HUES48 (cell line): ENCODE data around the gene GRIK4.

ENCODE experiments used
- H3K27ac ChIP-seq: one replicate; pipeline ENCODE4 v1.7.0; 2013; ENCODE audit warnings: low read depth, low read length, inconsistent platforms
- H3K27me3 ChIP-seq: 2 replicates; pipeline ENCODE4 v1.6.1; 2013; ENCODE audit warnings: mild to moderate bottlenecking, low read length; ENCODE audit not compliant: control insufficient read depth, insufficient read depth
- H3K36me3 ChIP-seq: 2 replicates; pipeline ENCODE4 v1.6.1; 2013; ENCODE audit warnings: low read length; ENCODE audit not compliant: control insufficient read depth, insufficient read depth
- H3K4me1 ChIP-seq: 2 replicates; pipeline ENCODE4 v1.6.1; 2013; ENCODE audit warnings: mild to moderate bottlenecking, low read length; ENCODE audit not compliant: control insufficient read depth, insufficient read depth
- H3K4me3 ChIP-seq: 2 replicates; pipeline ENCODE4 v1.5.1; 2013; ENCODE audit warnings: mild to moderate bottlenecking, low read depth, low read length
- H3K9ac ChIP-seq: 2 replicates; pipeline ENCODE4 v1.6.1; 2013; ENCODE audit warnings: mild to moderate bottlenecking, low read depth, low read length, moderate library complexity
- H3K9me3 ChIP-seq: 2 replicates; pipeline ENCODE4 v1.6.1; 2013; ENCODE audit warnings: low read length; ENCODE audit not compliant: control insufficient read depth, insufficient read depth

Gene GRIK4

DNA sequence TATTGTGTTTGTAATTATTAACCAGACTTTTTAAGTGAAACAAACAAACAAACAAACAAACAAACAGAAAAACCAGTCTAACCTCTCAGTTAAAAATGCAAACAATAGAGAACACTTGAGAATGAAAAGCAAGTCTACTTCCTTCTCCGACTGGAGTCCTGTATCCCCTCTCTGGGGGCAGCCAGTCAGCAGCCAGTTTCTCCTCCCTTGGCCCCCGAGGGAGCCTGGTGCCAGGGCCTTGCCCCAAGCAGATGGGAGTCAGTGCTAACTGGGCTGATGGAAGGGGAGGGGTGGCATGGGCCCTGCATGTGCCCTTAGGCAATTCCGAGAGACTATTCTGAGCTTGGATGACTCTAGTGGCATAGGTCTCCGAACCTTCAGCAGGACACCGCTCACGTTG, 137.2 kb downstream of the GRIK4 start:
- Histone ChIP-seq H3K4me1 (peaks cover 19% of the 10 kb centered on the region), H3K9me3 (no peaks in the 10 kb centered on the region), H3K27me3 (peaks cover 87% of the 10 kb centered on the region), H3K9ac (no peak overlapping the region), H3K36me3 (no peaks in the 10 kb centered on the region), H3K27ac (no peak overlapping the region), H3K4me3 (no peak overlapping the region)

GRCh38 chr11:120649316-120649715, 137.8 kb downstream of the GRIK4 start:
- H3K4me3 ChIP-seq: no peak overlapping the region
- peaks cover 17% of the 10 kb centered on the region for H3K4me1 ChIP-seq
- H3K27me3 ChIP-seq: peaks cover 82% of the 10 kb centered on the region
- no peak overlapping the region for H3K9ac ChIP-seq
- no peaks in the 10 kb centered on the region for H3K36me3 ChIP-seq
- H3K27ac ChIP-seq: no peak overlapping the region
- H3K9me3 ChIP-seq: no peaks in the 10 kb centered on the region

DNA sequence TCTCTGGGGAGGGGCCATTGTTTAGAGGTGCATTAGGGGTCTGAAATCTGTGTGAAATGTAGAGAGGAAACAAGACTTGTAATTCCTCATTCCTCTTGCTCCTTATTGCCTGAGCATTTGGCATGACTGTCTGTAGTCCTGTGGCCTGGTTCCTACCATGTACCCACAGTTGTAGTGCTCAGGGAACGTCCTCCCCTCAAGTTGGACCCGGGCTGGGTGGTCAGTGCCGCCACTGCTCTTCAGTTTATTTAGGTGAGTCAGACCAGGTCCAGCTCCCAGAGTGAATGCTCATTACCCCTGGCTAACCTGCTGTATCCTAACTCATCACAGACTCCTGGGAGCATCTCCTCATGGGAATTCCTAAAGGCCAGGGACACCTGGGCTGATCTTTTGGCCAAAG, 139.8 kb downstream of the GRIK4 start:
- H3K4me1 ChIP-seq: no peaks in the 10 kb centered on the region
- H3K27me3 ChIP-seq: peaks cover 62% of the 10 kb centered on the region

DNA sequence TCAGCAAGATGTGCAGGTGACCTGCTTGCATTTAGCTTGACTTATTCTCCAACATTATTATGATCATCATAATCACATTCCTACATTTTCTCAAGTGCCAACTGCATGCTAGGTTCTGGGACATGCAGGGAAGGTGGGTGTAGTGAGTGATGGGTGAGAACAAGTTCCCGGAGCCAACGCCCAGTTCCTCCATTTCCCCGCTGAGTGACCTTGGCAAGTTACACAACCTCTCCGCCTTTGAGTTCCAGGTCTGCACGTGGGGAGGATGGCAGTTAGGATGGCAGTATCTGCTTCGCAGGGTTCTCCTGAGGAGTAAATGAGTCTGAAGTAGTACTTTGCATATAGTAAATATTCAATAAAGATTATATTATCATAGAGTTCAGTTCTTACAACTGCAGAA, 140.3 kb downstream of the GRIK4 start:
- Histone ChIP-seq H3K4me1 (no peaks in the 10 kb centered on the region), H3K27ac (no peak overlapping the region), H3K36me3 (no peaks in the 10 kb centered on the region), H3K9ac (no peak overlapping the region), H3K27me3 (peaks cover 58% of the 10 kb centered on the region), H3K9me3 (no peaks in the 10 kb centered on the region), H3K4me3 (no peak overlapping the region)

More for the DNA sequence above, 139.8 kb downstream of the GRIK4 start:
- no peaks in the 10 kb centered on the region for H3K36me3 ChIP-seq
- no peaks in the 10 kb centered on the region for H3K9me3 ChIP-seq
- H3K4me3 ChIP-seq: no peak overlapping the region
- no peak overlapping the region for H3K27ac ChIP-seq
- H3K9ac ChIP-seq: no peak overlapping the region

DNA sequence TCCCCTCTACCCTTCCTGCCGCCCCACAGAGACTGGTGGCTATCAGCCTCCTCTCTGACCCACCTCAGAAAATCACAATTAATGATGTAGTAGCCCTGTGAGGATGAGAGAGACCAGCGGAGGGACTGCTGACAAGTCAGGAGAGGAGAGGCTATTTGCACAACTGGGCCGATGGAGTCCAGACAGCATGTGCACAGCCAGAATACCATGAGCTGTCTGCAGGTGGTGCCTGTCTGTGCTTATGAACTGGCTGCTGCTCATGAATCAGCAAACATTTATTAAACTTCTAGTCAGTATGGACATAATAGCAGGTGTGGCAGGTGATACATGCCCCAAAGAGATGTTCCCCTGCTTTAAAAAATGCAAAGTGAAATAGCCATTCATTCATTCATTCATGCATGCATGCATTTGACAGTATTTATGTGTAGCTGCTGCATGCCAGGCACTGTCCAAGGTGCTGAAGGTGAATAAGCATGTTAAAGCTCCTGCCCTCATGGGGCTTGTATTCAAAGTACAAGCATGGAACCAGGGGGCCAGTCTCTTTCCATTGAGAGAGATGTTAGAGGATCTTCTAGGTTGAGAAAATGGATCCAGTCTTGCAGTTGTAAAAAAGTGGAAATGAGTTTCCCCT, 141.3 kb downstream of the GRIK4 start:
- Histone ChIP-seq H3K4me1 (no peaks in the 10 kb centered on the region), H3K27me3 (peaks cover 48% of the 10 kb centered on the region)

GRCh38 chr11:120655589-120655988, 144.0 kb downstream of the GRIK4 start:
- no peaks in the 10 kb centered on the region for H3K36me3 ChIP-seq
- H3K27me3 ChIP-seq: peaks cover 20% of the 10 kb centered on the region
- H3K4me3 ChIP-seq: no peak overlapping the region
- H3K9me3 ChIP-seq: no peaks in the 10 kb centered on the region
- no peak overlapping the region for H3K9ac ChIP-seq
- H3K4me1 ChIP-seq: no peaks in the 10 kb centered on the region
- H3K27ac ChIP-seq: no peak overlapping the region

More for the DNA sequence above, 141.3 kb downstream of the GRIK4 start:
- no peaks in the 10 kb centered on the region for H3K36me3 ChIP-seq
- H3K27ac ChIP-seq: no peak overlapping the region
- no peaks in the 10 kb centered on the region for H3K9me3 ChIP-seq
- no peak overlapping the region for H3K9ac ChIP-seq
- H3K4me3 ChIP-seq: no peak overlapping the region

GRCh38 chr11:120657306-120658070, 145.9 kb downstream of the GRIK4 start:
- Histone ChIP-seq H3K9me3 (no peaks in the 10 kb centered on the region), H3K27ac (no peak overlapping the region), H3K9ac (no peak overlapping the region), H3K4me3 (no peak overlapping the region), H3K36me3 (no peaks in the 10 kb centered on the region), H3K4me1 (peaks cover 5% of the 10 kb centered on the region; the same call in 1 of the 2 replicates), H3K27me3 (peaks cover 1% of the 10 kb centered on the region; the same call in 1 of the 2 replicates)

DNA sequence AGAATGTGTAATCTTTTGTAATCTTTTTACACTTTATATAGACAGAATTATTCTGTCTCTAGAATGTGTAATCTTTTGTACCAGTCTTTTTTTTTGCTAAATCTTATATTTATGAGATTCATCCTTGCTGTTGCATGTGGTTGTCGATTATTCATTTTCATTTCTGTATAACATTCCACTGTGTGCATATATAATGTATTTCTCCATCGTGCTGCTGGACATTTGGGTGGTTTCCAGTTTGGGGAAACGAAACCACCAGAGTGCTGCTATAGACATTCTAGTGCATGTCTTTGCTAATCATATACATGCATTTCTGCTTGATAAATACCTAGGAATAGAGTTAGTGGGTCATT, 146.5 kb downstream of the GRIK4 start:
- Histone ChIP-seq H3K9me3 (no peaks in the 10 kb centered on the region), H3K27ac (no peak overlapping the region), H3K9ac (no peak overlapping the region), H3K36me3 (no peaks in the 10 kb centered on the region), H3K4me1 (peaks cover 7% of the 10 kb centered on the region), H3K4me3 (no peak overlapping the region), H3K27me3 (no peaks in the 10 kb centered on the region)

GRCh38 chr11:120659076-120659475, 147.5 kb downstream of the GRIK4 start:
- no peak overlapping the region for H3K4me3 ChIP-seq
- no peak overlapping the region for H3K9ac ChIP-seq
- H3K27me3 ChIP-seq: no peaks in the 10 kb centered on the region
- H3K36me3 ChIP-seq: no peaks in the 10 kb centered on the region
- H3K4me1 ChIP-seq: peaks cover 10% of the 10 kb centered on the region
- H3K27ac ChIP-seq: no peak overlapping the region
- no peaks in the 10 kb centered on the region for H3K9me3 ChIP-seq

GRCh38 chr11:120660024-120660565, 148.5 kb downstream of the GRIK4 start:
- H3K9me3 ChIP-seq: no peaks in the 10 kb centered on the region
- H3K36me3 ChIP-seq: no peaks in the 10 kb centered on the region
- no peak overlapping the region for H3K9ac ChIP-seq
- peaks cover 10% of the 10 kb centered on the region for H3K4me1 ChIP-seq
- H3K27me3 ChIP-seq: no peaks in the 10 kb centered on the region
- H3K4me3 ChIP-seq: no peak overlapping the region
- no peak overlapping the region for H3K27ac ChIP-seq

DNA sequence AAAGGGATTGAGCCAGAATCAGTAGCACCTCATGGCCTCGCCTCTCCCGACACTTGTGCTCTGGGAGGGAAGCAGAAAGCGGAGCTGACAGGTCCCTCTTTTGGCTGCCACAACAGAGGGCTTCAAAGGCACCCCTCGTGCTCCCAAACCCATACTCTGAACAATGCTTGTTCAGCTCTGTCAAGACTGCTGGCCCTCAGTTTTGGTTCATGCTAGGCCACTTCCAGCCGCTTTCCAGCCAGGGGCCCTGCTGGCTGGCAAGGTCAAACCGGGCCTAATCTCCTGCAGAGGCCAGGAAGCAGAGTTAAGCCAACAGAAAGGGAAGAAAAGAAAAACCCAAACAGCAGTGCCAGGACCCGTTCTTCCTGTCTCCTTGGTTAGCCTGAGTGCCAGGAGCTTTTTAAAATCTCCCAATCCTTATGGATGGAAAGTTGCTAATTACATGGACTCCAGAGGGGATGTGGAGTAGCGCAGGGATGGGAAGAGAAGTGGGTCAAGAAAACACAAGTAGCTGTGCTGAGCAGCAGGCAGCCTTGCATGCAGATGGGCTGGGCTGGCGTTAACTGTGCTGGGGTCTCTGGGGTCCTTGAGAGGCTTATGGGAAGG, 150.6 kb downstream of the GRIK4 start:
- Histone ChIP-seq H3K27ac (no peak overlapping the region), H3K4me1 (peaks cover 10% of the 10 kb centered on the region), H3K27me3 (no peaks in the 10 kb centered on the region), H3K4me3 (no peak overlapping the region), H3K36me3 (no peaks in the 10 kb centered on the region), H3K9me3 (no peaks in the 10 kb centered on the region), H3K9ac (no peak overlapping the region)
